H9 (cell line): Measurements from ENCODE around the gene CLDN18. TPM values are rescaled to one million over a fixed set of nuclear protein-coding genes. Genes with fewer than 3 reads are reported as not detected.

ENCODE experiments used
- DNase-seq: peaks from one replicate; pipeline ENCODE4 v3.0.0-alpha.2; 2017
- H2AFZ ChIP-seq: one replicate; pipeline ENCODE4 v1.6.1; 2013; ENCODE audit warnings: mild to moderate bottlenecking, low read length, control low read depth, moderate library complexity
- H2AK5ac ChIP-seq: 2 replicates; pipeline ENCODE4 v1.6.1; 2013; ENCODE audit warnings: low read length, control low read depth, mixed read lengths; ENCODE audit not compliant: insufficient read length
- H2BK120ac ChIP-seq: one replicate; pipeline ENCODE4 v1.6.1; 2013; ENCODE audit warnings: low read depth, mild to moderate bottlenecking, low read length, control low read depth, inconsistent platforms; ENCODE audit not compliant: poor library complexity, severe bottlenecking
- H2BK12ac ChIP-seq: 2 replicates; pipeline ENCODE4 v1.6.1; 2013; ENCODE audit warnings: low read length, control low read depth, mixed read lengths, low read depth; ENCODE audit not compliant: insufficient read length
- H2BK15ac ChIP-seq: 2 replicates; pipeline ENCODE4 v1.6.1; 2013; ENCODE audit warnings: low read depth, low read length, control low read depth
- H2BK20ac ChIP-seq: one replicate; pipeline ENCODE4 v1.6.1; 2013; ENCODE audit warnings: low read depth, mild to moderate bottlenecking, low read length, control low read depth, inconsistent platforms; ENCODE audit not compliant: poor library complexity, severe bottlenecking
- H2BK5ac ChIP-seq: 2 replicates; pipeline ENCODE4 v1.6.1; 2013; ENCODE audit warnings: low read length, control low read depth, mixed read lengths; ENCODE audit not compliant: insufficient read length
- H3K14ac ChIP-seq: 2 replicates; pipeline ENCODE4 v1.6.1; 2013; ENCODE audit warnings: low read length, control low read depth; ENCODE audit not compliant: insufficient read depth
- H3K18ac ChIP-seq: 2 replicates; pipeline ENCODE4 v1.6.1; 2013; ENCODE audit warnings: low read depth, mild to moderate bottlenecking, mixed read lengths, low read length, control low read depth; ENCODE audit not compliant: insufficient read length
- H3K23ac ChIP-seq: 2 replicates; pipeline ENCODE4 v1.6.1; 2013; ENCODE audit warnings: low read length, control low read depth, mixed read lengths, low read depth; ENCODE audit not compliant: insufficient read length
- H3K23me2 ChIP-seq: 2 replicates; pipeline ENCODE4 v1.6.1; 2013; ENCODE audit warnings: low read depth, mild to moderate bottlenecking, mixed read lengths, low read length, control low read depth; ENCODE audit not compliant: insufficient read length, poor library complexity, severe bottlenecking
- H3K27ac ChIP-seq: 2 replicates; pipeline ENCODE4 v1.5.1; 2013; ENCODE audit warnings: low read length, control low read depth, mixed read lengths, low read depth; ENCODE audit not compliant: insufficient read length
- H3K27me3 ChIP-seq: 2 replicates; pipeline ENCODE4 v1.6.1; 2013; ENCODE audit warnings: low read length, control low read depth, inconsistent platforms; ENCODE audit not compliant: insufficient read depth
- H3K4ac ChIP-seq: 2 replicates; pipeline ENCODE4 v1.6.1; 2013; ENCODE audit warnings: low read depth, mild to moderate bottlenecking, control low read depth, inconsistent platforms, low read length, moderate library complexity
- H3K4me1 ChIP-seq: 2 replicates; pipeline ENCODE4 v1.6.1; 2013; ENCODE audit warnings: low read length, control low read depth, inconsistent platforms; ENCODE audit not compliant: insufficient read depth
- H3K4me2 ChIP-seq: 2 replicates; pipeline ENCODE4 v1.6.1; 2013; ENCODE audit warnings: low read length, control low read depth, mixed read lengths; ENCODE audit not compliant: insufficient read length, insufficient read depth
- H3K56ac ChIP-seq: 2 replicates; pipeline ENCODE4 v1.6.1; 2013; ENCODE audit warnings: low read depth, mild to moderate bottlenecking, mixed read lengths, low read length, control low read depth; ENCODE audit not compliant: insufficient read length
- H3K79me1 ChIP-seq: 2 replicates; pipeline ENCODE4 v1.6.1; 2013; ENCODE audit warnings: low read depth, mild to moderate bottlenecking, moderate library complexity, low read length, control low read depth, inconsistent platforms; ENCODE audit not compliant: insufficient read depth, poor library complexity, severe bottlenecking
- H3K79me2 ChIP-seq: 2 replicates; pipeline ENCODE4 v1.6.1; 2013; ENCODE audit warnings: low read length, control low read depth, inconsistent platforms; ENCODE audit not compliant: insufficient read depth
- H3K9ac ChIP-seq: 2 replicates; pipeline ENCODE4 v1.6.1; 2013; ENCODE audit warnings: low read length, control low read depth, mixed read lengths; ENCODE audit not compliant: insufficient read length; ENCODE audit errors: extremely low read depth
- H3K9me3 ChIP-seq: one replicate; pipeline ENCODE4 v1.6.1; 2013; ENCODE audit warnings: low read depth, low read length, inconsistent platforms; ENCODE audit not compliant: control insufficient read depth
- H3T11ph ChIP-seq: one replicate; pipeline ENCODE4 v1.6.1; 2013; ENCODE audit warnings: mild to moderate bottlenecking, low read length, control low read depth, inconsistent platforms
- H4K20me1 ChIP-seq: one replicate; pipeline ENCODE4 v1.6.1; 2013; ENCODE audit not compliant: control insufficient read depth, insufficient read length, insufficient read depth
- H4K5ac ChIP-seq: 2 replicates; pipeline ENCODE4 v1.6.1; 2013; ENCODE audit warnings: low read depth, mild to moderate bottlenecking, mixed read lengths, low read length, control low read depth; ENCODE audit not compliant: insufficient read length
- H4K8ac ChIP-seq: replicated peaks from 2 replicates; pipeline ENCODE4 v1.6.1; 2013; ENCODE audit warnings: low read length, control low read depth, mixed read lengths, low read depth; ENCODE audit not compliant: insufficient read length
- H4K91ac ChIP-seq: 2 replicates; pipeline ENCODE4 v1.6.1; 2013; ENCODE audit warnings: low read depth, mild to moderate bottlenecking, moderate library complexity, mixed read lengths, low read length, control low read depth; ENCODE audit not compliant: insufficient read length
- H3K27ac Mint-ChIP-seq, 3 experiments: 2 replicates in 2 of 3; 3 replicates in 1 of 3; pipeline ENCODE4 v1.8.0; 2020 to 2021; ENCODE audit warnings: mixed read lengths in 3 of 3, mild to moderate bottlenecking in 1 of 3, moderate library complexity in 1 of 3
- H3K27me3 Mint-ChIP-seq: 2 replicates; pipeline ENCODE4 v1.8.0; 2021; ENCODE audit warnings: low read depth, mild to moderate bottlenecking, moderate library complexity, mixed read lengths
- H3K36me3 Mint-ChIP-seq, 3 experiments: 2 replicates in 2 of 3; 3 replicates in 1 of 3; pipeline ENCODE4 v1.8.0; 2020 to 2021; ENCODE audit warnings: low read depth in 3 of 3, mixed read lengths in 3 of 3; ENCODE audit not compliant: insufficient read depth in 1 of 3
- H3K4me1 Mint-ChIP-seq, 2 experiments: 2 replicates each; pipeline ENCODE4 v1.8.0; 2020; ENCODE audit warnings: mixed read lengths in 2 of 2
- H3K4me3 Mint-ChIP-seq, 2 experiments: 2 replicates in 1 of 2; 3 replicates in 1 of 2; pipeline ENCODE4 v1.8.0; 2020 to 2021; ENCODE audit warnings: mild to moderate bottlenecking in 2 of 2, mixed read lengths in 2 of 2, moderate library complexity in 1 of 2
- H3K9me3 Mint-ChIP-seq, 2 experiments: 2 replicates in 1 of 2; 3 replicates in 1 of 2; pipeline ENCODE4 v1.8.0; 2020; ENCODE audit warnings: mild to moderate bottlenecking in 2 of 2, mixed read lengths in 2 of 2, moderate library complexity in 1 of 2
- WGBS: extraction: QIAGEN DNeasy Blood & Tissue Kit; methylation state at CpG from one replicate; pipeline ENCODE4 v1.1.7; 2013; ENCODE audit warnings: missing lambda C conversion rate, low lambda C conversion rate, mixed read lengths; ENCODE audit not compliant: insufficient read length; ENCODE audit errors: extremely low coverage; 5-methylcytosine and 5-hydroxymethylcytosine counted together
- total RNA-seq: library from RNA; stranded (reverse); gene quantifications from 2 replicates; pipeline ENCODE4 v1.2.1, GENCODE V29; 2021
- TF ChIP-seq, protein P1 (sequence below): fragments of 200-600 bp; sonication (generic); conservative IDR thresholded peaks from 3 replicates; pipeline ENCODE4 v1.8.0; 2021; ENCODE audit warnings: antibody characterized with exemption, mild to moderate bottlenecking

The CLDN18 gene
- total RNA-seq, 1 experiment from 2014 or later, result not detected

- peaks cover 3% of the 10 kb centered on the region; the same call in 1 of the 2 replicates for H3K27me3 Mint-ChIP-seq
- H2BK120ac ChIP-seq, result no peak overlapping the region
Measured at GRCh38 chr3:137963463-137963862, 46.5 kb upstream of the CLDN18 start.

More at GRCh38 chr3:137963463-137963862, 46.5 kb upstream of the CLDN18 start:
- no peak overlapping the region for H3K56ac ChIP-seq
- Mint-ChIP-seq H3K36me3 (peaks cover 0 to 10% (median 0%) of the 10 kb centered on the region in 3 experiments; a peak in 2 of 7 replicates), H3K27ac (no peak overlapping the region), H3K4me3 (no peak overlapping the region), H3K4me1 (peaks cover 5 to 6% of the 10 kb centered on the region in 2 experiments), H3K9me3 (peaks cover 4 to 12% of the 10 kb centered on the region in 2 experiments; a peak in 3 of 5 replicates)
- no peak overlapping the region for H2BK20ac ChIP-seq
- no peaks in the 10 kb centered on the region for H4K20me1 ChIP-seq
- no peak overlapping the region for H4K5ac ChIP-seq
- WGBS, result no CpG with 5 or more reads among the region's 4 CpGs
- H3K23me2 ChIP-seq, result no peaks in the 10 kb centered on the region
- no peak overlapping the region for H3K27ac ChIP-seq
- no peaks in the 10 kb centered on the region for H3K27me3 ChIP-seq
- H3K23ac ChIP-seq, result no peak overlapping the region
- no peak overlapping the region for H4K91ac ChIP-seq
- no peaks in the 10 kb centered on the region for H3K79me2 ChIP-seq
- H4K8ac ChIP-seq, result no peak overlapping the region
- H2BK12ac ChIP-seq, result no peak overlapping the region
- H3K4me1 ChIP-seq, result peaks cover 2% of the 10 kb centered on the region; the same call in 1 of the 2 replicates
- no peak overlapping the region for H2AK5ac ChIP-seq
- H2AFZ ChIP-seq, result no peak overlapping the region
- H3T11ph ChIP-seq, result no peak overlapping the region
- no peak overlapping the region for H3K18ac ChIP-seq
- TF ChIP-seq, protein P1, sequence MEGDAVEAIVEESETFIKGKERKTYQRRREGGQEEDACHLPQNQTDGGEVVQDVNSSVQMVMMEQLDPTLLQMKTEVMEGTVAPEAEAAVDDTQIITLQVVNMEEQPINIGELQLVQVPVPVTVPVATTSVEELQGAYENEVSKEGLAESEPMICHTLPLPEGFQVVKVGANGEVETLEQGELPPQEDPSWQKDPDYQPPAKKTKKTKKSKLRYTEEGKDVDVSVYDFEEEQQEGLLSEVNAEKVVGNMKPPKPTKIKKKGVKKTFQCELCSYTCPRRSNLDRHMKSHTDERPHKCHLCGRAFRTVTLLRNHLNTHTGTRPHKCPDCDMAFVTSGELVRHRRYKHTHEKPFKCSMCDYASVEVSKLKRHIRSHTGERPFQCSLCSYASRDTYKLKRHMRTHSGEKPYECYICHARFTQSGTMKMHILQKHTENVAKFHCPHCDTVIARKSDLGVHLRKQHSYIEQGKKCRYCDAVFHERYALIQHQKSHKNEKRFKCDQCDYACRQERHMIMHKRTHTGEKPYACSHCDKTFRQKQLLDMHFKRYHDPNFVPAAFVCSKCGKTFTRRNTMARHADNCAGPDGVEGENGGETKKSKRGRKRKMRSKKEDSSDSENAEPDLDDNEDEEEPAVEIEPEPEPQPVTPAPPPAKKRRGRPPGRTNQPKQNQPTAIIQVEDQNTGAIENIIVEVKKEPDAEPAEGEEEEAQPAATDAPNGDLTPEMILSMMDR, result no peak
- H3K14ac ChIP-seq, result no peak overlapping the region
- no peak overlapping the region for H2BK15ac ChIP-seq
- no peak overlapping the region for H2BK5ac ChIP-seq
- no peaks in the 10 kb centered on the region for H3K79me1 ChIP-seq
- peaks cover 5% of the 10 kb centered on the region for H3K9me3 ChIP-seq
- DNase-seq, result no peak
- no peak overlapping the region for H3K4ac ChIP-seq
- no peak overlapping the region for H3K9ac ChIP-seq
- H3K4me2 ChIP-seq, result no peak overlapping the region
